ENCODE results near the gene HES7. TPM values are rescaled to one million over a fixed set of nuclear protein-coding genes. Genes with fewer than 3 reads are reported as not detected.

The HES7 gene
- total RNA-seq, 1 donor = not detected

DNA sequence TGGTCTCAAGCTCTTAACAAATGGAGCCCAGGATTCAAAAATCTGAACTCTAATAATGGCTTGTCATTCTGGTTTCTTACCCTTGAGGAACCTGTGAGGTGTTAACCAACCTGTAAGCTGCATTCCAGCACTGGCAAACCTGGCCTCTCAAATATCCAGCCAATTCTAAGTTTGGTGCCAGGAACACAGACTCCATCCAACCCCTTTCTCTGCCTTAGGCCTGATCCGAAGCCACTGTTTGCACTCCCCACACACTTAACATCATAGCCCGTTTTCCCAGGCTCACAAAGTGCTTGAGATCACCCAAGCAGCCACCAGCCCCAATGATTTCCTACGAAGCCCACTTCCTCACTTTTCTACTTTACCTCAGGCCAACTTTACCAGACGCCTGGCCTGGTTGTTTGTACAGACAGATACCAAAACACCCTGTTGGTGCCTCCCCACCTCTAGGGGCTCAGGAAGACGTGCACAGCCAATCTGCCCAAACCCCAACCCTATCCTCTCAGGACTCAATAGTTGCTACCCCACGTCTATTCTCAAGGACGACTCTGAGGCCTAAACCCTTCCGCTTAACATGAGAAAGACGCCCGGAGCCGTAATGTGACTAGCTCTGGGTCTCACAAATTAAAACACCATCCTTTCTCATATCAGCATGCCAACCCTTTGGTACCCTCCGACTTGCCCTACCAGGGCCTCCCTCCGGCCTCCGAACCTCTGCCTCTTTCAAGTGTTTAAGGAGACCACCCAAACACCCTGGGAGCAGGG lies 31.5 kb upstream of the HES7 start:
- H3K36me3 ChIP-seq (ENCODE audit: insufficient read depth, low read length) = peaks cover 13% of the 10 kb centered on the region
- peak overlapping the region; percentile 100 for H3K27ac ChIP-seq (ENCODE audit: low read depth, low read length)
- H3K9me3 ChIP-seq (ENCODE audit: low read depth, low read length) = no peaks in the 10 kb centered on the region
- H2AFZ ChIP-seq (ENCODE audit: low read length) = no peak overlapping the region
- TF ChIP-seq, protein P1, sequence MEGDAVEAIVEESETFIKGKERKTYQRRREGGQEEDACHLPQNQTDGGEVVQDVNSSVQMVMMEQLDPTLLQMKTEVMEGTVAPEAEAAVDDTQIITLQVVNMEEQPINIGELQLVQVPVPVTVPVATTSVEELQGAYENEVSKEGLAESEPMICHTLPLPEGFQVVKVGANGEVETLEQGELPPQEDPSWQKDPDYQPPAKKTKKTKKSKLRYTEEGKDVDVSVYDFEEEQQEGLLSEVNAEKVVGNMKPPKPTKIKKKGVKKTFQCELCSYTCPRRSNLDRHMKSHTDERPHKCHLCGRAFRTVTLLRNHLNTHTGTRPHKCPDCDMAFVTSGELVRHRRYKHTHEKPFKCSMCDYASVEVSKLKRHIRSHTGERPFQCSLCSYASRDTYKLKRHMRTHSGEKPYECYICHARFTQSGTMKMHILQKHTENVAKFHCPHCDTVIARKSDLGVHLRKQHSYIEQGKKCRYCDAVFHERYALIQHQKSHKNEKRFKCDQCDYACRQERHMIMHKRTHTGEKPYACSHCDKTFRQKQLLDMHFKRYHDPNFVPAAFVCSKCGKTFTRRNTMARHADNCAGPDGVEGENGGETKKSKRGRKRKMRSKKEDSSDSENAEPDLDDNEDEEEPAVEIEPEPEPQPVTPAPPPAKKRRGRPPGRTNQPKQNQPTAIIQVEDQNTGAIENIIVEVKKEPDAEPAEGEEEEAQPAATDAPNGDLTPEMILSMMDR (IDR thresholded peaks at IDR 0.05; ENCODE audit: extremely low read depth, low read depth, low read length) = no peak
- H3K27me3 ChIP-seq (ENCODE audit: insufficient read depth, low read length) = no peaks in the 10 kb centered on the region
- H3K4me1 ChIP-seq (ENCODE audit: insufficient read depth, low read length) = peaks cover 56% of the 10 kb centered on the region
- H3K79me2 ChIP-seq (ENCODE audit: insufficient read depth, low read length) = peaks cover 36% of the 10 kb centered on the region
- peak; percentile 17 for DNase-seq (ENCODE audit: insufficient read length, low spot score, missing footprints)
- peaks cover 14% of the 10 kb centered on the region for H4K20me1 ChIP-seq (ENCODE audit: insufficient read depth, low read length)
- peak overlapping the region; percentile 83 for H3K4me3 ChIP-seq (ENCODE audit: insufficient read depth, low read length)
- H3K4me2 ChIP-seq (ENCODE audit: insufficient read depth, low read length) = peak overlapping the region; percentile 92

DNA sequence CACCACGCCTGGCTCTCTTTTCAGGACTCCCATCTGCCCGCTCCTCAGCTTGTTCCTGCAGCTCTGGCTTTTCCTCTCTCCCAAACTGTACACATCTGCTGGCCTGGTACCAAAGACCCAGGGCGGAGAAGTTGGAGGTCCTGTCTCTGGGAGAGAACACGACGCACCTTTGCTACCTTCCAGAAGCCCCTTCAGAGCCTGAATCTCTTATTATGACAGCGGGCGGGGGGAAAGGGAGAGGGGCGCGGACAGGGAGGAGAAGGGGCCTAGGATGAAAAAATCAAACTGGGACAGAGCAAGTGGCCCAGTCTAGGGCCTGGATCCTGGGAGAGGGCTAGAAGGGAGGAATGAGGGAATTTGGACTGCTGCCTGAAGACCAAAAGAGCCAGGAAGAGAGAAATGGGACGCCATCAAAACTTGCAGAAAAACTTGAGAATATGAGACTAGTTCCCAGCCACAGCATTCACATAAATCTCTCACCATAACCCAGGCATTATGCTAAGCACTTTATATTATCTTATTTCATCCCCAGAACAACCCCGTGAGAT lies 30.8 kb upstream of the HES7 start:
- H2AFZ ChIP-seq (ENCODE audit: low read length) = no peak overlapping the region
- H3K9me3 ChIP-seq (ENCODE audit: low read depth, low read length) = no peaks in the 10 kb centered on the region
- H3K4me3 ChIP-seq (ENCODE audit: insufficient read depth, low read length) = peak overlapping the region; percentile 83
- no peaks in the 10 kb centered on the region for H3K27me3 ChIP-seq (ENCODE audit: insufficient read depth, low read length)
- H3K4me1 ChIP-seq (ENCODE audit: insufficient read depth, low read length) = peaks cover 56% of the 10 kb centered on the region
- peaks cover 39% of the 10 kb centered on the region for H3K79me2 ChIP-seq (ENCODE audit: insufficient read depth, low read length)
- H3K4me2 ChIP-seq (ENCODE audit: insufficient read depth, low read length) = peak overlapping the region; percentile 92
- peak; percentile 5 for DNase-seq (ENCODE audit: insufficient read length, low spot score, missing footprints)
- TF ChIP-seq, protein P1 (IDR thresholded peaks at IDR 0.05; ENCODE audit: extremely low read depth, low read depth, low read length) = no peak
- H3K27ac ChIP-seq (ENCODE audit: low read depth, low read length) = peak overlapping the region; percentile 100
- peaks cover 15% of the 10 kb centered on the region for H3K36me3 ChIP-seq (ENCODE audit: insufficient read depth, low read length)
- H4K20me1 ChIP-seq (ENCODE audit: insufficient read depth, low read length) = peaks cover 19% of the 10 kb centered on the region

DNA sequence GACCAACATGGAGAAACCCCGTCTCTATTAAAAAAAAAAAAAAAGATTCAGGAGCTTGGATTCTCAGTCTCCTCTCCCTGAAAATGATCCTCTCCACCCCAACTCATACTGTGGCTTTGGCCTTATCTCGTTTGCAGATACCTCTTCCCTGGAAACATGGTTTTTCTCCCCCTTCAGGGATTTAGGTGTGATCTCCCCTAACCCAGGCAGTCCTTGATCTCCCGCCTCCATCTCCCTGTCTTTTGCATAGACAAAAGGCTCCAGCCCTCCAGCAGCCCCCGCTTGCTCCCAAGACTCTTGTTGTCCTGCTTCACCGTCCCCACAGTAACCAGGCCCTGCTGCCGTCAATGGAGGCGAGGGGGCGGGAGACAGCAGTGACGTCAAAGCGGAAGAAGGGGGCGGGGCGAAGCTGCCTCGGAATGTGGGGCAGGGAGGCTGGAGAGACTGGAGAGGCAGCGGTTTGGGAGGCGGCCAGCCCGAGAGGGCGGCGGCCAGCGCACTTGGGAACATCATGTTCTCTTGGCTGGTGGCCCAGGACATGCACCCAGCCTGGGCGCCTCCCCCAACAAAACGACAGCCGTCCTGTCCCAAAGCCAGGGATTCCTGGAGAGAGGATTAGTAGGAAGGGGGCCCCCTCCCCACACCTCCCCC lies 30.2 kb upstream of the HES7 start:
- Histone ChIP-seq H3K4me2 (ENCODE audit: insufficient read depth, low read length) (peak overlapping the region; percentile 92), H3K4me3 (ENCODE audit: insufficient read depth, low read length) (peak overlapping the region; percentile 83), H3K79me2 (ENCODE audit: insufficient read depth, low read length) (peaks cover 36% of the 10 kb centered on the region), H3K27ac (ENCODE audit: low read depth, low read length) (peak overlapping the region; percentile 100), H4K20me1 (ENCODE audit: insufficient read depth, low read length) (peaks cover 18% of the 10 kb centered on the region), H3K36me3 (ENCODE audit: insufficient read depth, low read length) (peaks cover 15% of the 10 kb centered on the region), H3K27me3 (ENCODE audit: insufficient read depth, low read length) (no peaks in the 10 kb centered on the region), H3K4me1 (ENCODE audit: insufficient read depth, low read length) (peaks cover 56% of the 10 kb centered on the region), H3K9me3 (ENCODE audit: low read depth, low read length) (no peaks in the 10 kb centered on the region), H2AFZ (ENCODE audit: low read length) (no peak overlapping the region)
- TF ChIP-seq, protein P1 (IDR thresholded peaks at IDR 0.05; ENCODE audit: extremely low read depth, low read depth, low read length) = no peak
- DNase-seq (ENCODE audit: insufficient read length, low spot score, missing footprints) = peak; percentile 99

DNA sequence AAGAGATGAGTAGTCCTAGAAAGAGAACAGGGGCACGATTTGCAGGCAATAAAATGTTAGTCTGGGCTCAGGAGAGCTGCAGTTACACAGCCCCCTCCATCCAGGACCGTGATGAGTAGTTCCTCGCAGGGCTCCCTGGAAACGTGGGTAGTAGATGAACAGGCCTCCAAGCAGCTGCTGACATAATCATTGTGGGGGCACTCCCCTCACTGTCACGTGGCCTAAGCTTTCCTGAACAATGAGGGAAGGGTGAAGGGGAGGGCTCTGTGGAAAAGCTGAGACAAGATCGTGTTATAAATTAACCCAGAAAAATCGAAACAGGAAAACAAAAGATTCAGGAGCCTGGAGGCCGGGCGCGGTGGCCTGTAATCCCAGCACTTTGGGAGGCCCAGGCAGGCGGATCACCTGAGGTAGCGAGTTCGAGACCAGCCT lies 29.6 kb upstream of the HES7 start:
- Histone ChIP-seq H3K27ac (ENCODE audit: low read depth, low read length) (peak overlapping the region; percentile 100), H3K36me3 (ENCODE audit: insufficient read depth, low read length) (peaks cover 20% of the 10 kb centered on the region), H3K4me2 (ENCODE audit: insufficient read depth, low read length) (peak overlapping the region; percentile 92), H2AFZ (ENCODE audit: low read length) (no peak overlapping the region), H3K27me3 (ENCODE audit: insufficient read depth, low read length) (no peaks in the 10 kb centered on the region), H3K79me2 (ENCODE audit: insufficient read depth, low read length) (peaks cover 36% of the 10 kb centered on the region), H3K4me1 (ENCODE audit: insufficient read depth, low read length) (peaks cover 54% of the 10 kb centered on the region), H4K20me1 (ENCODE audit: insufficient read depth, low read length) (peaks cover 19% of the 10 kb centered on the region), H3K4me3 (ENCODE audit: insufficient read depth, low read length) (peak overlapping the region; percentile 79), H3K9me3 (ENCODE audit: low read depth, low read length) (no peaks in the 10 kb centered on the region)
- TF ChIP-seq, protein P1 (IDR thresholded peaks at IDR 0.05; ENCODE audit: extremely low read depth, low read depth, low read length) = no peak
- peak; percentile 98 for DNase-seq (ENCODE audit: insufficient read length, low spot score, missing footprints)
